Body of pancreas (tissue), 4 donors: Measurements from ENCODE around the gene DNASE1. TPM values are rescaled to one million over a fixed set of nuclear protein-coding genes. Genes with fewer than 3 reads are reported as not detected.

Source experiments
- ATAC-seq: fragments of 150-250 bp; one replicate; pipeline ENCODE4 v1.9.1; 2016
- DNase-seq, 4 donors: peaks; one replicate each; pipeline ENCODE4 v3.0.0-alpha.2; 2019
- H3K27ac ChIP-seq, 4 donors: fragments of 200-600 bp; sonication (generic); 1 replicate in 3 of 4; 2 replicates in 1 of 4; pipeline versions ENCODE4 v1.5.1 to v1.6.1; 2016 to 2019; ENCODE audit warnings: mild to moderate bottlenecking in 1 of 4, mixed read lengths in 1 of 4, moderate library complexity in 1 of 4
- H3K27me3 ChIP-seq, 2 donors: fragments of 200-600 bp; sonication (generic); one replicate each; pipeline ENCODE4 v1.6.0; 2016; ENCODE audit warnings: mild to moderate bottlenecking in 1 of 2
- H3K36me3 ChIP-seq, 2 donors: fragments of 200-600 bp; sonication (generic); replicated peaks in 1 of 2; 2 replicates each; pipeline ENCODE4 v1.5.1; 2016; ENCODE audit warnings: low read depth in 2 of 2; ENCODE audit not compliant: insufficient read depth in 1 of 2
- H3K4me1 ChIP-seq: fragments of 200-600 bp; sonication (generic); one replicate; pipeline ENCODE4 v1.6.0; 2016
- H3K4me3 ChIP-seq, 2 donors: fragments of 200-600 bp; sonication (generic); 1 replicate in 1 of 2; 2 replicates in 1 of 2; pipeline ENCODE4 v1.5.1; 2016 to 2019
- H3K9me3 ChIP-seq, 3 donors: fragments of 200-600 bp; sonication (generic); 1 replicate in 2 of 3; 2 replicates in 1 of 3; pipeline ENCODE4 v1.5.1; 2016
- POLR2A ChIP-seq, 3 donors: fragments of 450-650 bp; IDR thresholded peaks; one replicate each; pipeline ENCODE4 v1.6.1; 2016; ENCODE audit warnings: antibody characterized with exemption in 3 of 3, mild to moderate bottlenecking in 2 of 3
- WGBS, 2 donors: methylation state at CpG; one replicate each; pipeline ENCODE4 v1.1.5; 2017; 5-methylcytosine and 5-hydroxymethylcytosine counted together
- intact Hi-C: fragments of 100-400 bp; cut with DNase I; formaldehyde crosslinking; loops from one replicate; pipeline ENCODE4 v1.15.1; 2023
- total RNA-seq, 2 donors: library from RNA; depleted of rRNA; stranded (reverse); fragments of >200 nt; gene quantifications; one replicate each; pipeline ENCODE4 v1.1.0, GENCODE V29; 2016
- TF ChIP-seq, protein P1 (sequence below), 7 experiments: fragments of 450-650 bp in 4 of 7; fragments of 200-600 bp in 3 of 7; sonication (generic) in 3 of 7; IDR thresholded peaks; one replicate each; pipeline ENCODE4 v1.5.1; 2016 to 2019; ENCODE audit warnings: antibody characterized with exemption in 7 of 7

The DNASE1 gene
- total RNA-seq, 2 donors from 2014 or later = 25.9 to 52.7 TPM

- H3K4me1 ChIP-seq = peaks cover under 1% of the 10 kb centered on the region
- DNase-seq (no peak), ATAC-seq (no peak)
- intact Hi-C loops = no loop called here
- no peaks in the 10 kb centered on the region for H3K27me3 ChIP-seq
- H3K36me3 ChIP-seq = peaks cover 17 to 20% of the 10 kb centered on the region in 2 donors
- no peak overlapping the region for H3K27ac ChIP-seq
- WGBS, 2 donors = 89 to 97% methylated on average over 16 to 17 of the region's 17 CpGs
- no peak for TF ChIP-seq POLR2A (IDR thresholded peaks at IDR 0.05)
- TF ChIP-seq, protein P1, sequence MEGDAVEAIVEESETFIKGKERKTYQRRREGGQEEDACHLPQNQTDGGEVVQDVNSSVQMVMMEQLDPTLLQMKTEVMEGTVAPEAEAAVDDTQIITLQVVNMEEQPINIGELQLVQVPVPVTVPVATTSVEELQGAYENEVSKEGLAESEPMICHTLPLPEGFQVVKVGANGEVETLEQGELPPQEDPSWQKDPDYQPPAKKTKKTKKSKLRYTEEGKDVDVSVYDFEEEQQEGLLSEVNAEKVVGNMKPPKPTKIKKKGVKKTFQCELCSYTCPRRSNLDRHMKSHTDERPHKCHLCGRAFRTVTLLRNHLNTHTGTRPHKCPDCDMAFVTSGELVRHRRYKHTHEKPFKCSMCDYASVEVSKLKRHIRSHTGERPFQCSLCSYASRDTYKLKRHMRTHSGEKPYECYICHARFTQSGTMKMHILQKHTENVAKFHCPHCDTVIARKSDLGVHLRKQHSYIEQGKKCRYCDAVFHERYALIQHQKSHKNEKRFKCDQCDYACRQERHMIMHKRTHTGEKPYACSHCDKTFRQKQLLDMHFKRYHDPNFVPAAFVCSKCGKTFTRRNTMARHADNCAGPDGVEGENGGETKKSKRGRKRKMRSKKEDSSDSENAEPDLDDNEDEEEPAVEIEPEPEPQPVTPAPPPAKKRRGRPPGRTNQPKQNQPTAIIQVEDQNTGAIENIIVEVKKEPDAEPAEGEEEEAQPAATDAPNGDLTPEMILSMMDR (IDR thresholded peaks at IDR 0.05) = no peak
- H3K4me3 ChIP-seq = no peak overlapping the region
- H3K9me3 ChIP-seq = no peaks in the 10 kb centered on the region
Measured at GRCh38 chr16:3662601-3663000, 8.1 kb downstream of the DNASE1 start.

GRCh38 chr16:3664187-3664896 lies 9.9 kb downstream of the DNASE1 start:
- no peak overlapping the region for H3K27ac ChIP-seq
- intact Hi-C loops = no loop called here
- ATAC-seq (no peak), DNase-seq (no peak)
- H3K27me3 ChIP-seq = no peaks in the 10 kb centered on the region
- H3K4me3 ChIP-seq = no peak overlapping the region
- H3K36me3 ChIP-seq = peaks cover 10 to 19% of the 10 kb centered on the region in 2 donors
- WGBS, 2 donors = 96 to 97% methylated on average over 3 to 29 of the region's 31 CpGs
- H3K9me3 ChIP-seq = no peaks in the 10 kb centered on the region
- no peak for TF ChIP-seq POLR2A (IDR thresholded peaks at IDR 0.05)
- TF ChIP-seq, protein P1 (IDR thresholded peaks at IDR 0.05) = no peak
- H3K4me1 ChIP-seq = no peaks in the 10 kb centered on the region

DNA sequence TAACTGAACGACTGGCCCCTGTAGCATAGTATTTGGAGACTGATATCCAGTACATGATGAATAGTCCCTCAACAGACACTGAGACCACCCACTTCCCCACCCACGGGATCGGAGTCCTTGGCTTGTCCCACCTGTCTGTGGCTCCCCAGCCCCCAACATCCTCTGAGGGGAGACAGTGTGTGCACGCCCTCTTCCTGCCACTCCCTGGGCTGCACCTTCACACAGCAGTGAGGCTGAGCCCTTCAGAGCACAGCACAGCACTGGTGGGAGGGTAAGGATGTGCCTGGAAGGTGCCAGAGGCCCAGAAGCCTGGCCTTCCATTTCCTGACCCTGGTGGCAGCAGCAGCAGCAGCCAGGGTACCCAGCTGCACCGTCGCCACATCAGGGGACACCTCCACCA lies 11.0 kb downstream of the DNASE1 start:
- intact Hi-C loops = no loop called here
- Histone ChIP-seq H3K27ac (no peak overlapping the region), H3K36me3 (peaks cover 10 to 14% of the 10 kb centered on the region in 2 donors), H3K4me1 (no peaks in the 10 kb centered on the region), H3K4me3 (no peak overlapping the region), H3K9me3 (no peaks in the 10 kb centered on the region), H3K27me3 (no peaks in the 10 kb centered on the region)
- 80 to 86% methylated on average over 5 to 6 of the region's 6 CpGs for WGBS, 2 donors
- ATAC-seq (no peak), DNase-seq (no peak)
- no peak for TF ChIP-seq POLR2A (IDR thresholded peaks at IDR 0.05)
- TF ChIP-seq, protein P1 (IDR thresholded peaks at IDR 0.05) = no peak

DNA sequence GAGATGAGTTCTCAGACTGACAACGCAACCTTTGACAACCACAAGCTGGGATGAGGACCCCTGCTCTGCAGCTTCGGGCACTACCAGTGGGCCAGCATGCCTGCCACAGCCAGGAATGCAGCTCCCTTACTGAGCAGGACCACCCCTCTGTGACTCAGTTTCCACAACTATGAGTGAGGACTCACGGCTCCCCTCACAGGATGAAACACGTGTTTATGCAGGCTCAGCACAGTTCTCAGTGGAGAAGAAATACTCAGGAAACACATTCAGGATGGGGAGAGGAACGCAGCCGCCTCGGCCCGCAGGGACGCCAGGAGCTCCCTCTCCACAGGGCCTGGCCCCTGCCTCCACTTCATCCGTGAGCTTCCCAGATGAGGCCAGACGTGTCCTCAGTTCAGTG lies 14.1 kb downstream of the DNASE1 start:
- intact Hi-C loops = no loop called here
- WGBS, 2 donors = 92 to 98% methylated on average over 9 to 11 of the region's 11 CpGs
- ATAC-seq = no peak
- Histone ChIP-seq H3K9me3 (no peaks in the 10 kb centered on the region), H3K4me3 (no peak overlapping the region), H3K27me3 (no peaks in the 10 kb centered on the region), H3K36me3 (peaks cover 3 to 14% of the 10 kb centered on the region in 2 donors), H3K4me1 (no peaks in the 10 kb centered on the region), H3K27ac (no peak overlapping the region)
- no peak for DNase-seq
- TF ChIP-seq, protein P1 (IDR thresholded peaks at IDR 0.05) = no peak
- TF ChIP-seq POLR2A (IDR thresholded peaks at IDR 0.05) = no peak

DNA sequence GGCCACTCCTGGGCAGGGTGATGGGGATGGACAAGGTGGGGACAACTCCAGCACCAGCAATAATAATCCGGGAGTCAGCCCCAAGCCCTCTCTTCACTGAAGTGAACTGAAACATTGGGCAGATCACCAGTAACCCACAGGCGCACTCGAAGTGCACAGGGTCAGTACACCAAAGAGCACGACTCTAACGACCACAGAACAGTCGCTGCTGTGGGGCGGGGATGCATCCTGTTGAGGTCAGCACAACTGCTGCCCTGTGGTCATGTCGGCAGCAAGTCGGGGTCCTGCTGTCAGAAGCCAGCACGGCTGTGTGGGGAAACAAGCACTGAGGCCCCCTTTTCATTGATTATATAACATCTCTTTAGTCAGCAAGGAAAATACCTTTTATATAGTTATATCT lies 14.6 kb downstream of the DNASE1 start:
- DNase-seq (no peak), ATAC-seq (no peak)
- H3K4me1 ChIP-seq = no peaks in the 10 kb centered on the region
- intact Hi-C loops = no loop called here
- no peak for TF ChIP-seq POLR2A (IDR thresholded peaks at IDR 0.05)
- TF ChIP-seq, protein P1 (IDR thresholded peaks at IDR 0.05) = no peak
- H3K27ac ChIP-seq = no peak overlapping the region
- H3K27me3 ChIP-seq = no peaks in the 10 kb centered on the region
- 69 to 95% methylated on average over 9 to 10 of the region's 10 CpGs for WGBS, 2 donors
- no peaks in the 10 kb centered on the region for H3K9me3 ChIP-seq
- no peak overlapping the region for H3K4me3 ChIP-seq
- H3K36me3 ChIP-seq = peaks cover 0 to 14% of the 10 kb centered on the region in 2 donors
